LNCaP clone FGC (cell line): ENCODE data around the gene TSPAN13.

Source experiments
- DNase-seq: peaks from one replicate; pipeline ENCODE4 v3.0.0-alpha.2; 2011; ENCODE audit warnings: low read depth
- H3K4me3 ChIP-seq: 2 replicates; pipeline ENCODE4 v1.5.1; 2011; ENCODE audit warnings: mild to moderate bottlenecking, low read depth, low read length, control low read depth
- TF ChIP-seq, protein P1 (sequence below): IDR thresholded peaks from 2 replicates; pipeline ENCODE4 v1.5.1; 2012; ENCODE audit warnings: mild to moderate bottlenecking; ENCODE audit not compliant: control insufficient read depth, insufficient read depth; ENCODE audit errors: extremely low read depth

Gene TSPAN13

DNA sequence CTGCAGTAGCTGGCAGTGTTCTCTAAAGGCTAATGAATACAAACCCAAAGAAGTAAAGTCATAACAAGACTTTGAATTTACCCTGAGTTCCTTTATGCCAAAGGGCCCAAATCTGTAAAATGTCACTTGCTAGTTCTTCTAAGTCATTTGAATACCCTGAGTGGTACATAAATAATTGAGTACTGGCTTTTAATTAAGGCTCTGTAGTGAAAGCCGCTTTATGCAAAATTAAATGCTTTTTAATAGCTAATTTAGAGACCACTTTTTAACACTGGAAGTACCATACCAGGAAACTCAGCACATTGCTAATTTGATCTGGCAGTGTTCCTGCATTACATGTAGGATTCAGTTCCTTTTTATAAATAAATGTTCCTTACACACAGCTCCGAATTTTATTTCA is 24.0 kb upstream of the TSPAN13 start:
- TF ChIP-seq, protein P1, sequence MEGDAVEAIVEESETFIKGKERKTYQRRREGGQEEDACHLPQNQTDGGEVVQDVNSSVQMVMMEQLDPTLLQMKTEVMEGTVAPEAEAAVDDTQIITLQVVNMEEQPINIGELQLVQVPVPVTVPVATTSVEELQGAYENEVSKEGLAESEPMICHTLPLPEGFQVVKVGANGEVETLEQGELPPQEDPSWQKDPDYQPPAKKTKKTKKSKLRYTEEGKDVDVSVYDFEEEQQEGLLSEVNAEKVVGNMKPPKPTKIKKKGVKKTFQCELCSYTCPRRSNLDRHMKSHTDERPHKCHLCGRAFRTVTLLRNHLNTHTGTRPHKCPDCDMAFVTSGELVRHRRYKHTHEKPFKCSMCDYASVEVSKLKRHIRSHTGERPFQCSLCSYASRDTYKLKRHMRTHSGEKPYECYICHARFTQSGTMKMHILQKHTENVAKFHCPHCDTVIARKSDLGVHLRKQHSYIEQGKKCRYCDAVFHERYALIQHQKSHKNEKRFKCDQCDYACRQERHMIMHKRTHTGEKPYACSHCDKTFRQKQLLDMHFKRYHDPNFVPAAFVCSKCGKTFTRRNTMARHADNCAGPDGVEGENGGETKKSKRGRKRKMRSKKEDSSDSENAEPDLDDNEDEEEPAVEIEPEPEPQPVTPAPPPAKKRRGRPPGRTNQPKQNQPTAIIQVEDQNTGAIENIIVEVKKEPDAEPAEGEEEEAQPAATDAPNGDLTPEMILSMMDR, result no peak
- no peak for DNase-seq
- no peak overlapping the region for H3K4me3 ChIP-seq

DNA sequence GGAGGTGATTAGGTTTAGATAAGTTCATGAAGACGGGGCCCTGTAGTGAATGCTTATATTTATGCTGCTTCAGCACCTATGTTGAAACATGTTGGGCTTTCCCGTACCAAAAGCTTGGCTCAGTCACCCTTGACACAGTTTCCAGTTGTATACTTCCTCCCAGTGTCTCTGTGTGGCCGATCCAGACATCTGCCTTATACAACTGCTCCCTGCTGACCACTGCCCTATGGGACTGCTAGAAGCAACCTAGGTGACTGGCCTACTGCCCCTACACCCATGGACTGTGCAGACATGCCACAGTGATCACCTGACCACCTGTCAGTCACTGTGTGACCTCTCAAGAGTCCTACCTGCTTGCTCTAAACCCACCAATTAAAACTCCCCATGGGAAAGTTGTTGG is 22.6 kb upstream of the TSPAN13 start:
- no peak overlapping the region for H3K4me3 ChIP-seq
- no peak for DNase-seq
- TF ChIP-seq, protein P1, result no peak

DNA sequence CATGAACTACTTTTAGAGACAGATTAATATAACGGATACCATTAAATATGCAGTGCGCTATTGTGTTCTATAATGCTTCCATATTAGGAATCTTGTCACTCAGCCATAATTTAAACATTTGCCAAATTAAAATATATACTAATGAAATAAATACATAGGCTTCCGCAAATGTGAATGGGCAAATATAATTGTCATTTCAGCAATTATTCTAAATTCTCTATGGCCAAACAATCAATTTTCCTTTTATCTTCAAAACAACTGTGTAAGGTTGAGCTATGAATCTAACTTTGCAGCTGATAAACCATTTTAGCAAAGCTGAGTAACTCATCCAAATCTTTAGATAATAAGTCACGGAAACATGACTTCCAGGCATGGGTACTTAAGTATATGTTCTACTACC is 20.7 kb upstream of the TSPAN13 start:
- TF ChIP-seq, protein P1, result no peak
- H3K4me3 ChIP-seq, result no peak overlapping the region

DNA sequence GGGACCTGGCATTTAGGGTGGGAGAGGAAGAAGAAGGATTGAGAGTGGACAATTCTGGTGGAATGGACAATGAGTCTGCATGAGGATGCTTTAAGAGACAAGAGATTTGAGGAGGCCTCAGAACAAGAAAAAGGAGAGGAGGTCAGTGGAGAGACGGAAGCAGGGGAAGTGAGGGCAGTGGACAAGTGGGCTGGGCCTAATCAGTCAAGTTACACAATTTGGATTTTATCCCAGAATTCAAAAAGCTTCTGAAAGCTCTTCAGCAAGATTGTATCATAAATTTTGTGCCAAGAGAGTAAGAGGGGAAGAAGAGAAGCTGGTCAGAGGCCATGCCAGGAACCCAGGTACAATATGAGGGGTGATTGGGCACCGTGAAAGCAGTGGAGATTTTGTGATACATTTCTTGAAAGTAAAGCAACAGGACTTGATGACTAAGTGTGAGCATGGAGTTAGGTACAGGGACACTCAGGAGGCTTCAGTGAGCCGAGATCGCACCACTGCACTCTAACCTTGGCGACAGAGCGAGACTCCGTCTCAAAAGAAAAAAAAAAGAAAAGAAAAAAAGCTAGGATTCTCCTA is 19.3 kb upstream of the TSPAN13 start:
- H3K4me3 ChIP-seq, result no peak overlapping the region
- no peak for DNase-seq
- TF ChIP-seq, protein P1, result no peak

More for the DNA sequence above, 20.7 kb upstream of the TSPAN13 start:
- DNase-seq, result no peak

DNA sequence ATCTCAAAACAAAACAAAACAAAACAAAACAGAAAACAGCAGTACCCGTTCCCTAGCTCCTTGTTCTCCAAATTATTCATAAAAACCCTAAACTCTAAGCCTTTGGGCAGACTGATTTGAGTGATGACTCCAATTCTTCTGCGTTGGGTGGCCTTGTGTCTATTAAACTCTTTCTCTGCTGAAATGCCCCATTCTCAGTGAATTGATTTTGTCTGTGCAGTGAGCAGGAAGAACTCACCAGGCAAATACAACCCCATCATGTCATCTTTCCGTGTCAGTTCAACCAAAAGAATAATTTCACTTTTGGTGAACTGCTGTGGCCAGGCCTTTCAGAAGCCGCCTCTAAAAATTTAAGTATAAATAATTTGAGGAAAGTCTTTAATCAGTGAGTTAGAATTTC is 18.5 kb upstream of the TSPAN13 start:
- no peak for DNase-seq
- TF ChIP-seq, protein P1, result no peak
- no peak overlapping the region for H3K4me3 ChIP-seq

DNA sequence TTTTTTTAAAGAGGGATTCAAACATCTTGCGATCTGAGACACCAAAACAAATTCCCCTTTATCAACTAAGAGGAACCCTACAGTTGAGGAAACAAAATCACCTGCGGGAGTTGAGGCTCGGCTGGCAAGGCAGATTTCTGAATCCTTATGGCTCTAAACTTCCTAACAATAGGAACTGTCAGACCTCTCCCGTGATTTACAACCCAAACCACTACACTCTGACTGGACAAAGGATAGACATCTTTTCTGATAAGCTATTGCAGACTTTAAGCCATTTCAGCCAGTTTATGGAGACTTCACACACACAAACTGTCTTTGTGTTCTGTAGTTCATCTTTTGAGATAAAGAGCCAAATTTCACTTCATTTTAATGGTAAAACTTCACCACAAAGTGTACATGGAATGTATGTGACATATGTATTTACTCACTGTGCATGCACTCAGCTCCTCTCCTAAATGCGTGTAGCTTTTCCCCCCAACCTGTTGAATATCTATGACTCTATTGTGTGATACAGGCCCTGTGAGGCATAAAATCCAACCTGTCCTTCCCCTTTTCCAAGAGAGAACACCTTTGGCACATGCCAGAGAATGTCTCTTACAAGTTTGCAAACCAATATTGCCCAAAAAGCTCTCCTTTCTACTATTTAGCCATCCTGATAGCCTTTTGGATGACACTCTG is 15.4 kb upstream of the TSPAN13 start:
- H3K4me3 ChIP-seq, result no peak overlapping the region
- DNase-seq, result no peak
- TF ChIP-seq, protein P1, result no peak
